GM21737 (cell line): ENCODE results near the gene CETP.

Experiments used
- ATAC-seq: cut with Tn5 transposase; IDR thresholded peaks from one replicate; pipeline ENCODE4 v1.9.1; 2021; ENCODE audit warnings: mild to moderate bottlenecking, moderate library complexity; ENCODE audit not compliant: unreplicated experiment

CETP gene

DNA sequence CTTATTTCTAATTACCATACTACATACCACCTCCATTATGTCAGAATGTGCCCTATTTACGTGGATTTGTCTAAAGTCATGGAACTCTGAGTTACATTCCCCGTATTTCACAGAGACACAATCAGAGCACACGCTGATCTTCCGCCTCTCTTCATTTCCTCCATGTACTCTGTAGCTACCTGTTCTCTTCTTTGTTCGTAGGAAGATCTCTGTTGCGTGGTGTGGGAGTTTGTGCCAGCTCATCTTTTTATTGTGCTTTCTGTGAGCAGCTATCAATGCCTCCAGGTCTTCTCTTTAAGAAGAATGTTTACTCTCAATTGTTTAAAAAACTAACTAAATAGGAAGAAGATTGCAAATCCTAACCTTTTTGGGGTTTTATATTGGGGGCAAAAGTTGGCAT is 54.6 kb downstream of the CETP start:
- ATAC-seq = no peak

DNA sequence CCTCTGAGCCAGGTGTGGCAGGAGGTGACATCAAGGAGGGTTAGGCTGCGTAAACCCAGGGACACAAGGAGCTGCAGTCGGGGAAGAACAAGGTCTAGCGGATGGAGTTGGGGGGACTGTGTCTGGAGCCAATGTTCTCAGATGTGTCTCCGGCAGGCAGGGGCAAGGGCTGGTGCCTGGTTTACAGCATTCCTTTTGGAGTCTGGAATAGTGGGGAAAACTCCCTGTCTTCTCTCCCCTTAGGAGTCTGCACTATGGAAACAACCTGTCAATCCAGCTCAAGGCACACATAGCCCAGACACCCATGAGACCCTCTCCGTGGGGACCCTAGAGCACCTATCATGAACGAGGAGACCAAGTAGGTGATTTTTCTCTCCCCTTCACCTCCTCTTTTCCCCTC is 55.1 kb downstream of the CETP start:
- ATAC-seq = no peak

DNA sequence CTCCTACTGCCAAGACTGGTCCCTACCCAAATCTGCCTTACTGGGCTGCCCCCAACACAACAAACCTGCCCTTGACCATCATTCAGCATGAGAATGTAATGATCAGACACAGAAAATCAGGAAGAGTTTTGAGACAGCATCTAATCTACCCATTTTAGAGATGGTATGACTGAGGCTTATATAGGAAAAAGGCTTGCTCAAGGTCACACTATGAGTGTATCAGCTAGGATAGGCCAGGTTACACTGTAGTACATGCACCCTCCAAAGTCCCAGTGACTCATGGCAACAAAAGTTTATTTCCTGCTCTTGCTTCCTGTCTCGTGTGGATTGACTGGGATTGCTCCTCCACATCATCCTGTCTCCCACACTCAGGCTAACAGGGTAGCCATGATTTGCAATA is 55.5 kb downstream of the CETP start:
- no peak for ATAC-seq

DNA sequence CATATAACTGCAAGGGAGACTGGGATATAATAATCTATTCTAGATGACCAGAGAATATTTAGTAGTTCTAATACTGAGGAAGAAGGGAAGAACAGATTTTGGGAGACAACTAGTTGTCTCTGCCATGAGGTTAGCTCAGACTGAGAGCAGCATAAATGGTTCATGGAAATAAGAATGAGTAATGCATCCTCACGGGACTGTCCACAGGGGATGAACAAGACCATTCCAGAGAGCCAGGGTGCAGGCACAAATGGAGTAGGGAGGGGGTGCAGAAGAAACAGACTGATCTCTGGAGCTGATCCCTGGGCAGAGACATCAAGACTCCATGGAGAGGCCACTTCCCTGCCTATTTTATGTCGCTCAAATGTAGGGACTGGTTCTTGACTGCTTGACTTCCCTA is 58.0 kb downstream of the CETP start:
- ATAC-seq = no peak

DNA sequence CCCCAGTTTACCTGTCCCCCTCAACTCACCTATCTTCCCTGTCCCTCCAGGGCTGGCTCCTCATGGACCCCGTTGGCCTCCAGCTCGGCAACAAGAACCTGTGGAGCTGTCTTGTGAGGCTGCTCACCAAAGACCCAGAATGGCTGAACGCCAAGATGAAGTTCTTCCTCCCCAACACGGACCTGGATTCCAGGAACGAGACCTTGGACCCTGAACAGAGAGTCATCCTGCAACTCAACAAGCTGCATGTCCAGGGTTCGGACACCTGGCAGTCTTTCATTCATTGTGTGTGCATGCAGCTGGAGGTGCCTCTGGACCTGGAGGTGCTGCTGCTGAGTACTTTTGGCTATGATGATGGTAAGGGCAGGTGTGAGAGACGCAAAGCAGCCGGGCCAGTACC is 58.9 kb downstream of the CETP start:
- ATAC-seq = no peak

DNA sequence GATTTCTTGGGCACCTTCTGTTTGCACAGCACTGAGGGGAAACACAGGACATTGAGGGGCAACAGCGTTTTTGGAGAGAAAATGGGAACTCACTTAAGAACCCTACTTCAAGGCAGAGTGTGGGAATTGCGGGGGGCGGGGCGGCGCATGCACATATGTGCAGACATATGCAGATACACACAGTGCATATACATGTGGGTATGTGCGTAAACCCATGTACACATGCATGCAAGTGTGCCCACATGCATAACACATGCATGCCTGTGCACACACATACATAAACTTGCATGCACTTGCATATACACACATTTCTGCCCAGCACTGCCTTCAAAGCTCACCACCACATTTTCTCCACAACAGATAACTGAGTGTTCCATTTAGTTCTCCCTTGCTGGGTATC is 60.0 kb downstream of the CETP start:
- ATAC-seq = no peak

DNA sequence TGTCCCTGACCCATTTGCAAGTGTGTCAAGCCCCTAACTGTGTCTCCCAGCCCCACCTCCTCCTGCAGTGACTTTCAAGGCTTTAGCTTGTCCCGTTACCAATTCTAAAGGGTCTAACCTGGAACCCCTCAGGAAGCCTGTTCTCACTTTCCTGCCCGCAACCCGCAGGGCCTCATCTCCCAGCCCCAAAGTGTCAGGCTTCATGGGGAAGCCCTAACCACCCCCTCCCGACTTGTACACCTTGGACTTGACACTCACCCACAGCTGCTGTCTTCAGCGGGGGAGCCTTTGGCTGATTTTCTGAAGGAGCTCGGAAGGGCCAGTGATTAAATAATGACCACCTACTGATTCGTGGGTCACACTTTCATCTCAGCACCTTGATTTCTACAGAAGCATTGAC is 60.7 kb downstream of the CETP start:
- ATAC-seq = no peak

DNA sequence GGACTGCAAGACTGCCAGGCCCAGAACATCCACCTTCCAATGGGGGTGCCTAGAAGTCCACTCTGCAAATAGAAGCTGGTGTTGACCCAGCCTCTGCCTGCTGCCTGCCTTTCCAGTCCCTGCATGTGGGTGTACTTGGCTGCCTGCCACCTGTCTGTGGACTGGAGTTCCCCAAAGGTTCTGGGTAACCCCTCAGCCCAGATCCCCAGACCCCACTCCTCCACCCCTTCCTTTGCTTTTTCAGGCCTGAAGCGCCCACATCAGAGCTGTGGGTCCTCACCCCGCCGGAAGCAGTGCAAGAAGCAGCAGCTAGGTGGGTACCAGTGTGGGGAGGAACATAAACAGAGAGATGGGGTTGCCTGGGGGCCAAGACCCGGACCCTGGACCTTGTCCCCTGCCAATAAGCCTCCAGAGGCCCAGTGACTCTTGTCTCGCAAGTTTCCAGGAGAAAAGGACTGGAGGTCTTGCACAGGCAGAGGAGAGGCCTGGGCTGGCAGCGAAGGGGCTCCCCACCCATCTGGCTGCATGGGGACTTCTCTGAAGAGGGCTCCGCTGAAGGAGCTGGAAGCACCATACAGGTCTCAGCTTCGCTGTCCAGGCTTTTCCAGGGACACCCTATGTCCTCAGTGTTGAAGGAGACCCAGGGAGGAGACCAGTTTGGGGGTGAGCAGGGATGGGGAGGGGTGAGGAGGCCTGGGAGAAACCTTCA is 61.9 kb downstream of the CETP start:
- ATAC-seq = no peak

DNA sequence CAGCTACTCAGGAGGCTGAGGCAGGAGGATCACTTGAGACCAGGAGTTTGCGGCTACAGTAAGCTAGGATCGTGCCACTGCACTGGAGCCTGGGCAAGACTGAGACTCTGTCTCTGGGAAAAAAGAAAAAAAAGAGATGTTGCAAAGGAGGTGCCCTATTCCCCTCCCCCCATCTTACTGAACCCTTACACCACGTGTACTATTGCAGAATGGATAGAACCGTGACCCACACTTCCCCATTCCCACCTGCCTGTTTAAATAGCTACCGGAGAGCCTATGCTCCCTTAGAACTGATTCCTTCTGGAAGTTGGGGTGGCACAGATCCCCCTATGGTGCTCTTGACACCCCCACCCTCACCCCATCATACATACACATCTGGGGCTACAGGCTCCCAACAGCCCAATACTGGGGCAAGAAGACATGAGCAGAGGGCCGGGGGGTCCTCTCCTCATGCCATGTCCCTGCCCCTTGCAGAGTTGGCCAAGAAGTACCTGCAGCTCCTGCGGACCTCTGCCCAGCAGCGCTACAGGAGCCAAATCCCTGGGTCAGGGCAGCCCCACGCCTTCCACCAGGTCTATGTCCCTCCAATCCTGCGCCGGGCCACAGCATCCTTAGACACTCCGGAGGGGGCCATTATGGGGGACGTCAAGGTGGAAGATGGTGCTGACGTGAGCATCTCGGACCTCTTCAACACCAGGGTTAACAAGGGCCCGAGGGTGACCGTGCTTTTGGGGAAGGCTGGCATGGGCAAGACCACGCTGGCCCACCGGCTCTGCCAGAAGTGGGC is 63.3 kb downstream of the CETP start:
- ATAC-seq = no peak

DNA sequence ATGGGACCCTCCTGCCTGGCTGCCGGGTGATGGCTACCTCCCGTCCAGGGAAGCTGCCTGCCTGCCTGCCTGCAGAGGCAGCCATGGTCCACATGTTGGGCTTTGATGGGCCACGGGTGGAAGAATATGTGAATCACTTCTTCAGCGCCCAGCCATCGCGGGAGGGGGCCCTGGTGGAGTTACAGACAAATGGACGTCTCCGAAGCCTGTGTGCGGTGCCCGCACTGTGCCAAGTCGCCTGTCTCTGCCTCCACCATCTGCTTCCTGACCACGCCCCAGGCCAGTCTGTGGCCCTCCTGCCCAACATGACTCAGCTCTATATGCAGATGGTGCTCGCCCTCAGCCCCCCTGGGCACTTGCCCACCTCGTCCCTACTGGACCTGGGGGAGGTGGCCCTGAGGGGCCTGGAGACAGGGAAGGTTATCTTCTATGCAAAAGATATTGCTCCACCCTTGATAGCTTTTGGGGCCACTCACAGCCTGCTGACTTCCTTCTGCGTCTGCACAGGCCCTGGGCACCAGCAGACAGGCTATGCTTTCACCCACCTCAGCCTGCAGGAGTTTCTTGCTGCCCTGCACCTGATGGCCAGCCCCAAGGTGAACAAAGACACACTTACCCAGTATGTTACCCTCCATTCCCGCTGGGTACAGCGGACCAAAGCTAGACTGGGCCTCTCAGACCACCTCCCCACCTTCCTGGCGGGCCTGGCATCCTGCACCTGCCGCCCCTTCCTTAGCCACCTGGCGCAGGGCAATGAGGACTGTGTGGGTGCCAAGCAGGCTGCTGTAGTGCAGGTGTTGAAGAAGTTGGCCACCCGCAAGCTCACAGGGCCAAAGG is 64.4 kb downstream of the CETP start:
- ATAC-seq = no peak

DNA sequence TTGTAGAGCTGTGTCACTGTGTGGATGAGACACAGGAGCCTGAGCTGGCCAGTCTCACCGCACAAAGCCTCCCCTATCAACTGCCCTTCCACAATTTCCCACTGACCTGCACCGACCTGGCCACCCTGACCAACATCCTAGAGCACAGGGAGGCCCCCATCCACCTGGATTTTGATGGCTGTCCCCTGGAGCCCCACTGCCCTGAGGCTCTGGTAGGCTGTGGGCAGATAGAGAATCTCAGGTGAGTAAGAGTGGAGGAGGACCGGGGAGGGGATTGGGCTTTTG is 65.0 kb downstream of the CETP start:
- no peak for ATAC-seq

DNA sequence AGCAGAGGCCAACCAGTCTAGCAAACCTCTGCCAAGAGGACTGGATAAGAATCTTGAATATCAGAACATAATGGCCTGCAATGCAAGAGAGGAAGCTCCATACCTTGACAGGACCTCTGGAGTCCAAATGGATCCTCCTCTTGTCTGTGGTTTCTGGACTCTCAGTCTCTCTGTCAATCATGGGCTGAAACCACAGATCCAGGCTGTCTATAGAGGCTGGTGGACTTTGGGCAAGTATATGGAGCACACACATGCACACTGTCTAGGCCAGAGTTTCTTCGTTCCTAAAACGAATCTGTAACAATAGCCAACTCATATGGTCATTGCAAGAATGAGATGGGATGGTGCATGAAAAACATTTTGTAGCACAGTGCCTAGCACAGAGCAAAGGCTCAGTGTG is 65.3 kb downstream of the CETP start:
- no peak for ATAC-seq

DNA sequence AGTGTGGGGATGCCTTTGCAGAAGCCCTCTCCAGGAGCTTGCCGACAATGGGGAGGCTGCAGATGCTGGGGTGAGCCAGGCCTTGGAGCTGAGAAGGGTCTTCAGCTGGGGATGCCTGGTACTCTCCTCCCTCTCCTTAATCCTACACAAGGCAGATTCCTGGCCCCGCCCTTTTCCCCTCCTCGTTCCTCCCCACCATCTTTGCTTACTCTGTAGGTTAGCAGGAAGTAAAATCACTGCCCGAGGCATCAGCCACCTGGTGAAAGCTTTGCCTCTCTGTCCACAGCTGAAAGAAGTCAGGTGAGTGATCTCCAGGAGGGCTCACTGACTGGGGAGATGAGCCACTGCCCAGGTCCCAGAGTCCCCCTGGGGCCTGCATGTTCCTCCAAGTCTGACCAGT is 66.3 kb downstream of the CETP start:
- ATAC-seq = no peak

DNA sequence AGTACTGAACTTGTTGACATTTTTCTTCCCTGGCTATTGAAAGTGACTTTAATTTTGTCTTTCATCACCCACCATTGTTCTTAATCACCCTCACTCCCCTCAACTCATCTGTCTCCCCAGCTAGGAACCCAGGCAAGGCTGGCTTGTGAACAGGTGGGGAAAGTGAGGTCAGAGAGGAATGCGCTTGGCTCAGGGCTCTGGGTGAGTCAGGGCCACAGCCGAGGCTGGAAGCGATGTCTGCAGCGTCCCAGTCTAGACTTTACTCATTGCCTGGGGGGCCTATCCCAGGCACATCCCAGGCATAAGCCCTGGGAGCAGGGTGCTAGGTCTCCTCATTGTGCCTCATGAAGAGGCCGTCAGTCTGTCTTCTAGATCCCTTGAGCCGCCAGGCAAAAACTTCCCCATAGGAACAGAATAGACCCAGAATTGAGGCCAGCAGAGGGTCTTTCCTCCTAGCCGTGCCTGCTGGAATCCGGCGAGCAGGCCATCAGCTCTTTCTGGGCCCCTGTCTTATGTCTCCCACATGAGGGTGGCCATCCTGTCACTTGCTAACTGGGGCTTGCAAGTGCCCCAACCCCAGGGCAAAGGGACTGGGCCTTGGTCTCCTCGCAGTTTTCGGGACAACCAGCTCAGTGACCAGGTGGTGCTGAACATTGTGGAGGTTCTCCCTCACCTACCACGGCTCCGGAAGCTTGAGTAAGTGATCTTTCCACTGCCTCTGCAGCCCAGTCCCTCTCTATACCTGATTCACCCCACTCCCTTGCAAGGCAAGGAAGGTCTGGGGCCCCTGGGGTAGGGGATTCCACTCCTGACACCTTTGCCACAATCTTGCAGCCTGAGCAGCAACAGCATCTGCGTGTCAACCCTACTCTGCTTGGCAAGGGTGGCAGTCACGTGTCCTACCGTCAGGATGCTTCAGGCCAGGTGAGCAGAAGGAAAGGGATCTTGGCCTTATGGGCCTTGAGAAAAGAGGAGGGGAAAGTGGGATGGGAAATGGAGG is 67.7 kb downstream of the CETP start:
- no peak for ATAC-seq

DNA sequence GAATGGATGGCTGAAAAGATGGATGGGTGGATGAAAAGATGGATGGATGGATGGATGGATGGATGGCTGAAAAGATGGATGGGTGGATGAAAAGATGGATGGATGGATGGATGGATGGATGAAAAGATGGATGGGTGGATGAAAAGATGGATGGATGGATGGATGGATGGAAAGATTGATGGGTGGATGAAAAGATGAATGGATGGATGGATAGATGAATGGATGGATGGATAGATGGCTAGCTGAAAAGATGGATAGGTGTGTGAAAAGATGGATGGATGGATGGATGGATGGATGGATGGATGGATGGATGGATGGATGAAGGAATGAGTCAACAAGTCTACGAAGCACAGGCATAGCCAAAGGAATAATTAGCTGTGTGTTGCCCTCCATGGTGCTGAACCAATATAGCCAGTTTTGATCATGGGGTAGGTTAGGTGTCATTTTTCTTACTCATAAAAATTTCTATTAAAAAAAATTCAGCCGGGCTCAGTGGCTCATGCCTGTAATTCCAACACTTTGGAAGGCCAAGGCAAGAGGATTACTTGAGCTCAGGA is 68.7 kb downstream of the CETP start:
- no peak for ATAC-seq

DNA sequence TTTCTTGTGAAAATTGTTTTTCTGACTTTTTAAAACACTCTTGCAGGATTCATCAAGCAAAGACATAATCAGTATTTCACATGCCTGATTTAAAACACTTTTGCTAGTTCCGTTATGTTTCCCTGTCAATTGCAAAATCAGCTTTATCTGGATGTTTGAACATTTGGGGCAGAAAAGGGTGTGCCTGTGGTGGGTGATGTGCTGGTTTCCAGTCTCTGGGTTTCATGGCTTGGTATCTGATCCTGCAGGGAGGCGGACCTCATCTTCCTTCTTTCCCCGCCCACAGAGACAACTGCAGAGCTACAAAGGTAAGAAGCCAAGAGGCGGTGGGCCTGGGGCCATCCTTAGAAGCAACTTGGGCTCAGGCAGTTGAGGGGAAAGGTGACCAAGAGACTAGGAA is 69.4 kb downstream of the CETP start:
- no peak for ATAC-seq

DNA sequence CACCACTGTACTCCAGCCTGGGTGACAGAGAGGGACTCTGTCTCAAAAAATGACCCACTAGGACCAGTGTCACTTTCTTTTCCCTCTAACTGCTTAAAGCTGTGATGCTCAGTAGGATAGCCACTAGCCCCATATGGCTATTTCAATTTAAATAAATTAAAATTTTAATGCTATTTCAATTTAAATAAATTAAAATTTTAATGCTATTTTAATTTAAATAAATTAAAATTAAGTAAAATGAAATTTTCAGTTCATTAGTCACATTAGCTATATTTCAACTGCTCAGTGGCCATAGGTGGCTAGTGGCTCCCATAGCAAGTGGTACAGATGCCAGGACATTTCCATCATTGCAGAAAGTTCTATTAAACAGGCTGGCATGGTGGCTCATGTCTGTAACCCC is 70.6 kb downstream of the CETP start:
- no peak for ATAC-seq

DNA sequence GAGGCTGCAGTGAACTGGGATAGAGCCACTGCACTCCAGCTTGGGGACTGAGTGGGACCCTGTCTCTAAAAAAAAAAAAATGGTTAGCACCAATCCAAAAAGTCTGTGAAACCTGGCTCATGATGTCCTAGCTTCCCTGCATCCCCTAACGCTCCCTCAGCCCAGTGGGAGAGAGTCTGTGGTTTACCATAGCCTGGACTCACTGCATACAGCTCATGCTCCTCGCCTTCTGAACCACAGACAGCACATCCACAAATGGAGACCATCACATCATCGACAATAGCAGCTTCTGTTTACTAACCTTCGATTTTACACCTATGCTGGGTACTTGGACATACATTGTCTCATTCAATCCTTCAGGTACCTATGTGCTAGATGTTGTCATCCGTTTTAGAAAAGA is 71.2 kb downstream of the CETP start:
- ATAC-seq = no peak
